Iris pigment epithelial cell (primary cell): ENCODE results near the gene CCT7.
"Not testable (repeated sequence)": the region's sequence is repeated elsewhere in the genome, so short reads cannot be mapped to it uniquely, and the experiment has no call there.

ENCODE experiments used
- DNase-seq: peaks from one replicate; pipeline ENCODE4 v3.0.0-alpha.2; 2011; ENCODE audit warnings: low read depth

The CCT7 gene

GRCh38 chr2:73255007-73255644, 21.0 kb downstream of the CCT7 start:
- DNase-seq = no peak

GRCh38 chr2:73255907-73256617, 22.0 kb downstream of the CCT7 start:
- no peak for DNase-seq

- DNase-seq = no peak
Observed at GRCh38 chr2:73256618-73256922, 22.5 kb downstream of the CCT7 start.

- DNase-seq = no peak
Observed at GRCh38 chr2:73257021-73257420, 22.9 kb downstream of the CCT7 start.

- no peak for DNase-seq
Observed at GRCh38 chr2:73257425-73258125, 23.5 kb downstream of the CCT7 start.

GRCh38 chr2:73258186-73258912, 24.2 kb downstream of the CCT7 start:
- no peak for DNase-seq

GRCh38 chr2:73258913-73259215, 24.8 kb downstream of the CCT7 start:
- DNase-seq = no peak

GRCh38 chr2:73259276-73259675, 25.2 kb downstream of the CCT7 start:
- DNase-seq = no peak

- no peak for DNase-seq
Observed at GRCh38 chr2:73259704-73260337, 25.7 kb downstream of the CCT7 start.

GRCh38 chr2:73260338-73260984, 26.4 kb downstream of the CCT7 start:
- peak; percentile 60 for DNase-seq

- DNase-seq = no peak
Observed at GRCh38 chr2:73262108-73262651, 28.1 kb downstream of the CCT7 start.

GRCh38 chr2:73262691-73263429, 28.8 kb downstream of the CCT7 start:
- not testable (repeated sequence) for DNase-seq

GRCh38 chr2:73263540-73264331, 29.6 kb downstream of the CCT7 start:
- DNase-seq = no peak

- DNase-seq = no peak
Observed at GRCh38 chr2:73264332-73264606, 30.2 kb downstream of the CCT7 start.

- no peak for DNase-seq
Observed at GRCh38 chr2:73264783-73265182, 30.7 kb downstream of the CCT7 start.

- DNase-seq = no peak
Observed at GRCh38 chr2:73265298-73266060, 31.4 kb downstream of the CCT7 start.

- DNase-seq = no peak
Observed at GRCh38 chr2:73266061-73266901, 32.2 kb downstream of the CCT7 start.

- no peak for DNase-seq
Observed at GRCh38 chr2:73267008-73267407, 32.9 kb downstream of the CCT7 start.

- no peak for DNase-seq
Observed at GRCh38 chr2:73268366-73268829, 34.3 kb downstream of the CCT7 start.
